Parathyroid adenoma (tissue), 2 donors: ENCODE data around the gene CLASP1.
"Not testable (repeated sequence)": the region's sequence is repeated elsewhere in the genome, so short reads cannot be mapped to it uniquely, and the experiment has no call there.

Source experiments
- H2AFZ ChIP-seq: fragments of 300-600 bp; sonication (generic); one replicate; pipeline ENCODE4 v1.7.0; 2017; ENCODE audit warnings: antibody characterized with exemption, mild to moderate bottlenecking
- H3K27ac ChIP-seq: fragments of 300-600 bp; sonication (generic); one replicate; pipeline ENCODE4 v1.7.0; 2017
- H3K27me3 ChIP-seq: fragments of 300-600 bp; sonication (generic); one replicate; pipeline ENCODE4 v1.7.0; 2017; ENCODE audit warnings: low read length; ENCODE audit not compliant: control insufficient read depth, insufficient read depth
- H3K36me3 ChIP-seq: fragments of 300-600 bp; sonication (generic); one replicate; pipeline ENCODE4 v1.7.0; 2017; ENCODE audit warnings: low read length; ENCODE audit not compliant: control insufficient read depth, insufficient read depth
- H3K4me1 ChIP-seq: fragments of 300-600 bp; sonication (generic); one replicate; pipeline ENCODE4 v1.7.0; 2017; ENCODE audit warnings: control low read depth
- H3K4me2 ChIP-seq: fragments of 300-600 bp; sonication (generic); one replicate; pipeline ENCODE4 v1.7.0; 2017; ENCODE audit warnings: low read length
- H3K4me3 ChIP-seq: fragments of 300-600 bp; sonication (generic); one replicate; pipeline ENCODE4 v1.7.0; 2017; ENCODE audit warnings: low read depth, low read length
- H3K79me2 ChIP-seq: fragments of 300-600 bp; sonication (generic); one replicate; pipeline ENCODE4 v1.7.0; 2017; ENCODE audit warnings: control low read depth
- H3K9ac ChIP-seq: fragments of 300-600 bp; sonication (generic); one replicate; pipeline ENCODE4 v1.7.0; 2017; ENCODE audit warnings: mild to moderate bottlenecking
- H3K9me3 ChIP-seq: fragments of 300-600 bp; sonication (generic); one replicate; pipeline ENCODE4 v1.7.0; 2017; ENCODE audit warnings: low read length; ENCODE audit not compliant: control insufficient read depth
- TF ChIP-seq, protein P1 (sequence below): fragments of 300-600 bp; sonication (generic); IDR thresholded peaks from one replicate; pipeline ENCODE4 v1.7.0; 2017; ENCODE audit warnings: antibody characterized with exemption, mild to moderate bottlenecking
- donor health status: primary hyperparathyroidism.

CLASP1 gene

DNA sequence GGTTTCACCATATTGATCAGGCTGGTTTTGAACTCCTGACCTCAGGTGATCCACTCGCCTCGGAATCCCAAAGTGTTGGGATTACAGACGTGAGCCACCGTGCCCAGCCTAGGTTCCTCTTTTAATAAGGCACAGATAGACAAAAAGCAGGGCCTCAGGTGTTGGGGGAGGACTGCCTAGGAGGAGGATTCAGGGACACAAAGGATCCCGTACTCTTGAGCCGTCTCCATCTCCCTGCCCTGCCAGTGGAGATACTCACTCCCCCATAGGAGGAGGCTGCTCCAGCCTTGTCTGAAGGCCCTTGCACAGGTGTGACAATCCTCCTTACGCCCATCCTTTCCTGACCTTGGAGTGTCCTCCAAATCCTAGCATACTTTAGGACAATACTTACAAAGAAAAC, 332.3 kb downstream of the CLASP1 start:
- Histone ChIP-seq H3K4me2 (no peak overlapping the region), H3K27ac (no peak overlapping the region), H3K36me3 (no peaks in the 10 kb centered on the region), H3K79me2 (no peaks in the 10 kb centered on the region), H3K4me1 (no peaks in the 10 kb centered on the region), H3K27me3 (no peaks in the 10 kb centered on the region), H3K9ac (no peak overlapping the region), H3K9me3 (no peaks in the 10 kb centered on the region), H2AFZ (no peak overlapping the region), H3K4me3 (no peak overlapping the region)
- TF ChIP-seq, protein P1, sequence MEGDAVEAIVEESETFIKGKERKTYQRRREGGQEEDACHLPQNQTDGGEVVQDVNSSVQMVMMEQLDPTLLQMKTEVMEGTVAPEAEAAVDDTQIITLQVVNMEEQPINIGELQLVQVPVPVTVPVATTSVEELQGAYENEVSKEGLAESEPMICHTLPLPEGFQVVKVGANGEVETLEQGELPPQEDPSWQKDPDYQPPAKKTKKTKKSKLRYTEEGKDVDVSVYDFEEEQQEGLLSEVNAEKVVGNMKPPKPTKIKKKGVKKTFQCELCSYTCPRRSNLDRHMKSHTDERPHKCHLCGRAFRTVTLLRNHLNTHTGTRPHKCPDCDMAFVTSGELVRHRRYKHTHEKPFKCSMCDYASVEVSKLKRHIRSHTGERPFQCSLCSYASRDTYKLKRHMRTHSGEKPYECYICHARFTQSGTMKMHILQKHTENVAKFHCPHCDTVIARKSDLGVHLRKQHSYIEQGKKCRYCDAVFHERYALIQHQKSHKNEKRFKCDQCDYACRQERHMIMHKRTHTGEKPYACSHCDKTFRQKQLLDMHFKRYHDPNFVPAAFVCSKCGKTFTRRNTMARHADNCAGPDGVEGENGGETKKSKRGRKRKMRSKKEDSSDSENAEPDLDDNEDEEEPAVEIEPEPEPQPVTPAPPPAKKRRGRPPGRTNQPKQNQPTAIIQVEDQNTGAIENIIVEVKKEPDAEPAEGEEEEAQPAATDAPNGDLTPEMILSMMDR = no peak

DNA sequence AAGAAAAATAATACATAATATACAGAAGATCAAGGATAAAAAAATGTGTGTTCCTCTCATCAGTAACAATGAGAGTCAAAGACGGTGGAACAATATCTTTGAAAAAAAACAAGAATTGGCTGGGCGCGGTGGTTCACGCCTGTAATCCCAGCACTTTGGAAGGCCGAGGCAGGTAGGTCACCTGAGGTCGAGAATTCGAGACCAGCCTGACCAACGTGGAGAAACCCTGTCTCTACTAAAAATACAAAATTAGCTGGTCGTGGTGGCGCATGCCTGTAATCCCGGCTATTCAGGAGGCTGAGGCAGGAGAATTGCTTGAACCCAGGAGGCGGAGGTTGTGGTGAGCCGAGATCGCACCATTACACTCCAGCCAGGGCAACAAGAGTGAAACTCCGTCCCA, 335.6 kb downstream of the CLASP1 start:
- H3K27me3 ChIP-seq, H3K9ac ChIP-seq, H3K27ac ChIP-seq, H3K9me3 ChIP-seq, H3K4me1 ChIP-seq, H3K4me2 ChIP-seq, H2AFZ ChIP-seq, H3K36me3 ChIP-seq, H3K4me3 ChIP-seq, H3K79me2 ChIP-seq: not testable (repeated sequence)

DNA sequence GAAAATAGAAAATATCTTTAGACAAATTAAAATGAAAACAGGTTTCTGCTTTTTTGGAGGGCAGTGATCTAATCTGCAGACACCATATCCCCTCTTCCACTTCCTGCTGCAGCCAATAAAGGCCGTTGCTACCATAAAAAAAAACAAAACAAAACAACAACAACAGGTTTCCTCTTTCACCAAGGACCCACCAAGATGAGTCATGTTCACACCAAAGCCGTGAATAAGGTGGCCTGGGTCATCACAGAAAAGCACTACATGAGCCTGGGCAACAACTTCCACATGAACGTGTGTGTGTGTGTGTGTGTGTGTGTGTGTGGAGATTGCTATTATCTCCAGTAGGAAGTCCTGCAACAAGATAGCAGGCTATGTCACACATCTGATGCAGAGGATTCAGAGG, 339.5 kb downstream of the CLASP1 start:
- no peak overlapping the region for H2AFZ ChIP-seq
- H3K36me3 ChIP-seq = no peaks in the 10 kb centered on the region
- H3K4me1 ChIP-seq = no peaks in the 10 kb centered on the region
- H3K4me2 ChIP-seq = no peak overlapping the region
- H3K27ac ChIP-seq = no peak overlapping the region
- H3K4me3 ChIP-seq = no peak overlapping the region
- no peaks in the 10 kb centered on the region for H3K9me3 ChIP-seq
- TF ChIP-seq, protein P1 = no peak
- no peaks in the 10 kb centered on the region for H3K27me3 ChIP-seq
- H3K79me2 ChIP-seq = no peaks in the 10 kb centered on the region
- no peak overlapping the region for H3K9ac ChIP-seq

DNA sequence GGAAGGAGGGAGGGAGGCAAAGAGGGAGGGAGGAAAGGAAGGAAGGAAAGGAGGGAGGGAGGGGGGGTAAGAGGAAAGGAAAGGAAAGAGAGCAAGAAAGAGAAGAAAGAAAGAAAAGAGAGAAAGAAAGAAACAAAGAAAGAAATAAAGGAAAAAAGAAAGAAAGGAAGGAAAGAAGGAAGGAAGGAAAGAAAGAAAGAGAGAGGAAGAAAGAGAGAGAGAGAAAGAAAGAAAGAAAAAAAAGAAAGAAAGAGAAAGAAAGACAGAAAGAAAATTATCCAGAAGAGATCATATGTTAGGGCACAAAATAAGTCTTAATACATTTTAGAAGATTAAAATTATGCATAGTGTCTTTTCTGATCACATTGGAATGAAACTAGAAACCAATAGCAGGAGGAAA, 339.9 kb downstream of the CLASP1 start:
- Histone ChIP-seq H3K9ac (no peak overlapping the region), H2AFZ (no peak overlapping the region), H3K36me3 (no peaks in the 10 kb centered on the region), H3K9me3 (no peaks in the 10 kb centered on the region), H3K4me2 (no peak overlapping the region), H3K27ac (no peak overlapping the region), H3K4me3 (no peak overlapping the region), H3K27me3 (no peaks in the 10 kb centered on the region), H3K4me1 (no peaks in the 10 kb centered on the region), H3K79me2 (no peaks in the 10 kb centered on the region)
- TF ChIP-seq, protein P1 = no peak

DNA sequence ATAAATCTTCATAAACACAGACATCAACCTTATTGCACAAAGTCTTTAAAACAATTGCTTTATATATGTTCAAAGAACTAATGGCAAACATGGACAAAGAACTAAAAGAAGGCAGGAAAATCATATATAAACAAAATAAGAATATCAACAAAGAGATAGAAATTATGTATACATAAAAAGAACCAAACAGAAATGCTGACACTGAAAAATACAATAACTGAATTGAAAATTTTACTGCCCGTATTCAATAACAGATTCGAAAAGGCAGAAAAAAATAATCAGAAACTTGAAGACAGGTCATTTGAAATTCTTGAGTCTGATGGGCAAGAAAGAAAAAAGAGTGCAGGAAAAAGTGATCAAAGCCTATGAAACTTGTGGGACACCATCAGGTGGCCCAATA, 342.2 kb downstream of the CLASP1 start:
- TF ChIP-seq, protein P1 = no peak
- no peak overlapping the region for H2AFZ ChIP-seq
- no peak overlapping the region for H3K4me2 ChIP-seq
- H3K4me3 ChIP-seq = no peak overlapping the region
- H3K9me3 ChIP-seq = no peaks in the 10 kb centered on the region
- H3K79me2 ChIP-seq = no peaks in the 10 kb centered on the region
- H3K4me1 ChIP-seq = no peaks in the 10 kb centered on the region
- H3K27ac ChIP-seq = no peak overlapping the region
- no peaks in the 10 kb centered on the region for H3K27me3 ChIP-seq
- no peak overlapping the region for H3K9ac ChIP-seq
- H3K36me3 ChIP-seq = no peaks in the 10 kb centered on the region
